Stimulated activated CD8-positive, alpha-beta memory T cell treated with anti-CD3 and anti-CD28 coated beads, Interleukin-12 subunit alpha, Interleukin-12 subunit beta, amount 100 ng/mL, for 4 hours (primary cell): ENCODE measurements around the gene SYPL1.
A peak's percentile ranks its signal among the peaks of the same experiment; 100 is the strongest.

ENCODE experiments used
- DNase-seq: peaks from one replicate; pipeline ENCODE4 v3.0.0-alpha.2; 2020; ENCODE audit warnings: low read depth

Gene SYPL1

GRCh38 chr7:106065575-106066500 is 46.3 kb downstream of the SYPL1 start:
- DNase-seq: no peak

GRCh38 chr7:106064771-106065574 is 47.1 kb downstream of the SYPL1 start:
- no peak for DNase-seq

DNA sequence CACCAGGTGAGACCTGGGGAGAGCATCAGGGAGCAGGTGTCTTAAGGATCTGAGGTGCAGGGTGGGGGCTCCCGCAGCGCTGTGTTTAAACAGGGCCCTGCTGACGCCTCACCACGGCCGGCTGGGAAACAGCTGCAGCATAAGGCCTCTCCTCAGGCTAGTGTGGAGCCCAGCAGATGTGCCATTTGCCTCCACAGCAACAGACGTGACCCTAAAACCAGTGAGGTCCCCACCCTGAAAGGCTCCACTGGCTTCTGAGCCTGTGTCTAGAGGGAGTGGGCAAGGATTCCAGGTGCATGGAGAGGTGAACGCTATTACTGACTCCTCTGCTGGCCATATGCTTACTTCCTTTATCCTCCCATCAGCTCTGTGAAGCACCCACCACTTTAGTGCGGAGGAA is 47.8 kb downstream of the SYPL1 start:
- DNase-seq: no peak

DNA sequence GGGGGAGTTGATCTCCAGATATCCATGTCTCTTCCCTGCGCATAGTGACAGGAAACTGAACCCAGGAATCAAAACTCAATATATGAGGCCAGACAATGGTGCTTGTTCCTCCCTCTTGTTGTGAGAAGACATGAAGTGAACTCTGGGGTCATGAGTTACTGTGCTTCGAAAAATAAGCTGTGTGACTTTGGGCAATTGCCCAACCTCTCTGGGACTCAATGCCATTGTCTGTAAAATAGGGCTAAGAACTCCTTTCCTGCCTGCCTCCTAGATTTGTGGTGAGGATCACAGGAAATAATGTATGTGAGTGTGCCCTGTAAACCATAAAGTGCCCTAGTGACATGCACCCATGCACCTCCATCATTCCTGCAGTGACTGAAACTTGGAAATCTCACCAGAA is 48.4 kb downstream of the SYPL1 start:
- no peak for DNase-seq

DNA sequence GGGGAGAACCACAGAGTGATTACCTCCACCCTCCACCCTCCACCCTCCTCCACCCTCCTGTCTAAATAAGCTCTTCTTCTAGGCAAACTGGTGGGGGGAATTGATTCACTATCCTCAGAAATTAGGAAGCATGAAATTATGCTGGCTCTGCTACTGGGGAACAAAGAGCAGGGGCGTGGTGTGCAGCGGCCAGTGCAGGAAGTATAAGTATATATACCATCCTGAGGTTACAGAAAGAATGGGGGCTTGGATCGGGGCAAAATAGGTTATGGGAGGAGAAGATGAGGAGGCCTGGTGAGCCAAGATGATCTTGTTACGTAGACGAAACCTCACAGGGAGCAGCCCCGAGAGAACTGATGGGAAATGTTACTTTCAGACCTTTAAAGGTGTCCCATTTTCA is 49.1 kb downstream of the SYPL1 start:
- no peak for DNase-seq

GRCh38 chr7:106062521-106062931 is 49.6 kb downstream of the SYPL1 start:
- no peak for DNase-seq

DNA sequence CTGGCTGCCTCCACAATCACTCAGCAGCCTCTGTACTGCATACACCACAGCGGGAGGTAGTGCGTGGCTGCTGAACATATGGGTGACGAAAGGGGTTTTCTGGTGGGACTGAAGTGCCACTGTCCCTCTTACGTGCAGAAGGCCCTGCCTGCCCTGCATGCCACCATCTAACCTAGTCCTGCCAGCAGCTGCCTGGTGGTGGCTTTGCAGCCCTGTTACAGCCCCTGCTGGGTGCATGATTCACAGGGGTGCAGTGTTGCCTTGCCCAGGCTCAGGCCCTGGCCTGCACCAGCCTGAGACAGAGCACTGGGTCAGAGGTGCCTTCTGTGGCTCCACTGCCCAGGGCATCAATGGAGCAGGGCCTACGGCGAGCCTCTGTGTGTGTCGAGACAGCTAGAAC is 50.1 kb downstream of the SYPL1 start:
- no peak for DNase-seq

DNA sequence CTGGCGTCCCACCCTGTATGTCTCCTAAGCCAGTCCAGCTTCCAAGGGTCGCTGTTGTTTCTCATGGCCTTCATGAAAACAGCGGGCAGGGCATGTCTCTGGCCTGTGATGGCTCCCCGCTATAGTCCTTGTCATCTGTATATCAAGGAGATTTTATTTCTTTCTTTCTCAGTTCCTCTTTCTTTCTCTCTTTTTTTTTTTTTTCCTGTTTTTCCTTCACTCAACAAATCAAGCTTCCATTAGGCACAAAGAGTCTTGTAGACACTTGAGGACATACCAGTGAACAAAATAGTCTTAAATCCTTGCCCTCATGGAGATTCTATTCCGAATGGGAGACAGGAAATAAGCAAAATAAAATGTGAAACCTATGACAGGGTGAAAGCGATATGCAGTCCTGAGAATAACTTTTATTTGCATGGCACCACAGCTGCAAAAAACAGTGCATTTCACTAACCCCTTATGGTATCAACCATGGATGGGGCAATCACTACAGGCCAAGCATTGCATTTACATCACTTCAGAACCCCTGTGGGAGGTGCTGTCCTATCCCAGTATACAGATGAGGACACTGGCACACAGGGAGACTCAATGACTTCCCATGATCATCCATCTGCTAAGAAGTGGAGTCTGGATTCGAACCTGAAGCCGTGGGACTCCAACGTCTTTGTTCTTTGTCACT is 50.7 kb downstream of the SYPL1 start:
- DNase-seq: no peak

DNA sequence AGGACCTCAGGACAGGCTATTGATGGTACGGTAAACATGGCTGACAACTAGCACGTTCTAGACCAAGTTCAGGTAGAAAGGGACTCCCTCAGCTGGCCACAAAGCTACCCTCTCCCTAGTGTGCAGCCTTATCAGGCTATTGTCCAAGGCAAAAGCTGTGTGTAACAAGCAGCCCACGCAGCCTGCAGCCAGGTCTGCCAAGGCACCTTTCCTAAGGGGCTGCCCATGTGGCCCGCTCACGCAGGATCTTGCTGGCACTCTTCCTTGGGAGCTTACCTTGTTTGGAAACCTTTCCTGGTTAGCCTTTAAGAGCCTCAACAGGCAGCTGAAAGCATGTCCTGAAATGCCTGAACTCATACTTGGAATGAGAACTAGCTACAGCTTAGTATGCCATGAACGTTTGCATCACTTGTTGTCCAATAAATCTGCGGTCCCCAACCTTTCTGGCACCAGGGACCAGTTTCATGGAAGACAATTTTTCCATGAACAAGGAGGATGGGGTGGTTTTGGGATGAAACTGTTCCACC is 51.7 kb downstream of the SYPL1 start:
- no peak for DNase-seq

DNA sequence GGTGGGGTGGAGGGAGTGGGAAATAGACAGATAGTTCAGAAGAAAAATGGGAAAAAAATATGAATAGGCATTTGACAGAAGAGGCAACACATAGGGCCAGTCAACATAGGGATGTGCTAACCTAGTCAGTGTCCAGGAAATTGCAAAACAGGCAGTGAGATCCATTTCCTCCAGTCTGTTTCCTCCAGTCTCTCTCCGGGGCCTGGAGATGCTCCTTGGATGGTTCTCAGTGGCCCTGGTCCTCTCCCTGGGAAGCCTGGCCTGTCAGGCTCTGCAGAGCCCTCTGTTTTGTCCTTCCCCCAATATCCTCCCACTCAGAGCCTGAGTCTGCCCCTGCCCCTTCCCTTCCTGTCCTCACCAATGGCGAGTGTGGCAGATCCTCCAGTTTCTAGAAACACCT is 52.6 kb downstream of the SYPL1 start:
- no peak for DNase-seq

DNA sequence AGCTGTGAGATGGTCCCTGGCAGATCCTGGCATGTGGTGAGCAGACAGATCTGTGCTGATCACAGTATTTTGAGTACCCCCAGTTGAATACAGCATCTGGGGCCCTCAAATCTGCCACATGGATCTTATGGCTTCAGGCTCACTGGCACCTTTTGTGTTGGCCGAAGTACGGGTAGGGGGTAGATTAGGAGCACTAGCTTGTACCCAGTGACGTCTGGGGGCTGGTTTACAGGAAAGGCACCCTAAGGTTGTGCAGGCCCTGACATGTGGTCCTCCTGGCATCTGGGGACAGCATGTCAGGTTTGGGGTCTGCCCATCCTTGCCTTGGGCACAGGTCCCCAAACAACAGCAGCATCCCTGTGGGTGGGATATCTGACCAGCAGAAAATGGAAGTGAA is 53.2 kb downstream of the SYPL1 start:
- no peak for DNase-seq

GRCh38 chr7:106057962-106058927 is 53.9 kb downstream of the SYPL1 start:
- no peak for DNase-seq

GRCh38 chr7:106057204-106057961 is 54.7 kb downstream of the SYPL1 start:
- DNase-seq: no peak

- peak; percentile 36 for DNase-seq
Observed at GRCh38 chr7:106056513-106057203, 55.5 kb downstream of the SYPL1 start.

- DNase-seq: no peak
Observed at GRCh38 chr7:106054971-106055532, 57.1 kb downstream of the SYPL1 start.

GRCh38 chr7:106054156-106054910 is 57.8 kb downstream of the SYPL1 start:
- DNase-seq: no peak

DNA sequence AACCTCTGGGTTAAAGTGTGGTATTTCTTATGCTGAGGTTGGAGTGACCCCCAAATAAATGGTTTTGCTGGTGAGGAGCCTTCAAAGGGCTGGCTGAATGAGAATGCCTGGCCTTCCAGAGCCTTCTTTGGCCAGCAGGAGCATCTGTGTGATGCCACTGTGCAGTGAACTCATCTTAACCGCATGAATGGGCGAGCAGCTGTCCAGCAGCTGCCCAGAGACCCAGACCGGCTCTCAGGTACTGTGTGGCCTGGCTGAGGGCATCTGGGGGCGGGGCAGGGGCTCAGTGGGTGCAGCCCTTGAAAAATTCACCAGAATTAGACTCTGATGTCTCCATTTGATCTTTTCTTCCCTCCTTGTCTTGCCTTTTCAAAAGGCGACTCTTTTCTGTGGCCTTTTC is 59.0 kb downstream of the SYPL1 start:
- no peak for DNase-seq

DNA sequence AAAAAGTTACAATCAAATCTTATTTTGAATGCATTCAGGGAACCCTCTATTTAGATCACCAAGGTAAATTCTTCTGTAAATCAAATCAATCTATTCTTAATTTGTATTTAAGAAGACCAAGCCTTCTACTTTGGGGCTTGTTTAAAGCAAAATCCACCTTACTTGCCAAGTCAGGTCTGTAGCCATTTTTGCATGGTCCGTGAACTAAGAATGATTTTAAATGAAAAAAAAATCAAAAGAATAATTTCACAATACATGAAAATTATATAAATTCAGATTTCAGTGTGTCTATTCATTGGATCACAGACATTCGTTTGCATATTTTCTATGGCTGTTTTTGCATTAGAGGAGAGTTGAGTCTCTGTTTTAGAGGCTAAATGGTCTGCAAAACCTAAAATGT is 59.4 kb downstream of the SYPL1 start:
- DNase-seq: no peak

- no peak for DNase-seq
Observed at GRCh38 chr7:106050746-106051117, 61.4 kb downstream of the SYPL1 start.
